GM19468 (cell line): Measurements from ENCODE around the gene NAP1L4.
A peak's percentile ranks its signal among the peaks of the same experiment; 100 is the strongest.
"Not testable (repeated sequence)": the region's sequence is repeated elsewhere in the genome, so short reads cannot be mapped to it uniquely, and the experiment has no call there.

Experiments used
- ATAC-seq: cut with Tn5 transposase; IDR thresholded peaks from one replicate; pipeline ENCODE4 v1.9.1; 2021; ENCODE audit warnings: mild to moderate bottlenecking, moderate library complexity, moderate number of reproducible peaks; ENCODE audit not compliant: unreplicated experiment; ENCODE audit errors: extremely low read depth

Gene NAP1L4

DNA sequence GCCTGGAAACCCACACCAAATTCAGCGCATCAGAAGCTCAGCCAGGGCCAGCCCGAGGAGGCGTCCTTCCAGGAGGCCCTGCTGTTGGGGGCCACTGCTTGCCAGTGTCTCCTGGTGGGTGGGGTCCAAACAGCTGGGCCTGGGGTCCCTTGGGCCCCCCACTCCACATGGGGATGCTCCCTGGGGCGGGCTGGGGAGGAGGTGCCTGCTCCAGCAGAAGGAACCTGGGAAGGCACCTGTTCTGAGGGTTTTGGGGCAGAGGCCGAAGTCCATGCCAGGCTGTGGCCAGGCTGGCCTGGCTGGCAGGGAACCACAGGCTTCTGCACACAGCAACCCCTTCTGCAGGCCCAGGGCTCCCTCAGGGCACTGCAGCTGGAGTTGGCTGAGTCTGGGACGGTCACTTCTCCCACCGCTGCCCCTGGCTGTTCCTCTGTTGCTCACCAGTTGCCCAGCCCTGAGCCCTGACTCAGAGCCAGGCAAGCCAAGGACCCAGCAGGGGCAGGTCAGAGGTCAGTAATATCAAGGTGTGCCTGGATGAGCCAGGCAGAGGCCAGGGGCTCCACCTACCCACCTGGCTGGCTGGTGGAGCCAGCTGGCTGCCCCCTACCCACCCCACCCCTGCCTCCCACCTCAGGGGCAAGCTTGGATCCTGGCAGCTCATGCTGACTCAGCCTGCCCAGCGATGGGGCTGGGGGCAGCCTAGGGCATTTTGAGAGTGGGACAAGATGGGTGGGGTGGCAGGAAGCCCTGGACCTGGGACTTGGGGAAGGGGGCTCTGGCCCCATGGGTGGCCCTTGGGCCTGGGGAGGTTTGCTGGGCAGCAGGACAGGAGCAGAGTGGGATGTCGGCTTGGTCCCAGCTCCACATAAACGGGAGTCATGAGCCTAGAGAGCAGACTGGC lies 51.0 kb downstream of the NAP1L4 start:
- no peak for ATAC-seq

DNA sequence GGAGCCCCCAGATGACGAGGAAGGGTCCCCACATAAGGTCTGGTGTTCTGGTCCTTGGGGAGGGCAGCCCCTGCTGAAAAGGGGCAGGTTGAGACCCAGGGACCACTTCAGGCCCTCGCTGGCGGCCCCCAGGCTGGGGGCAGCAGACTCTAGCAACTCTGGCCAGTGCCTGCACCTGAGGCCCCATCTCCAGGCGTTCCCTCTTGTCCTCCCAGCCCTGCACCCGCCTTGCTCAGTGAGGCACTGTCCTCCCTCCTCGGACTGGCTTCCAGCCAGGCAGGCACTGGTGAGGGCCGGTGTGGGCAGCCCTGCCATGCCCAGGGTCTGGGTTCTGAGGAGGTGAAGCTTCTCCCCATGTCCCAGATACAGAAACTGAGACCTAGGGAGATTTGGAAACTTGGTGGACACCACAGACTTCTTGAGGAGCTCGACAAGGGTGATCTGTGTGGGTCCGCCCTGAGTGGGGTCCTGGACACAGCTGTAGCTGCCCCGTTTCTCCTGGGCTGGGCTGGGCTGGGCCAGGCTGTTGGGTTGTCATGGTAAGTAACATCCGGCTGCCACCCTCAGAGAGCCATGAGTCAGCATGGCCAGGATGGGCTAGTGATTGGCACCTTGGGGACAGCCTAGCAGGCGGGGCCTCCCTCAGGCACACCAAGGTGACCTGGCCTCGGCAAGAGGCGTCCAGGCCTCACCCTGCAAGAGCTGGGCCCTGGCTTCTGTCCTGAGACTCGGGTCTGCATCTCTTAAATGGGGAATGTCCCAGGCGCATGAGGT lies 51.8 kb downstream of the NAP1L4 start:
- no peak for ATAC-seq

DNA sequence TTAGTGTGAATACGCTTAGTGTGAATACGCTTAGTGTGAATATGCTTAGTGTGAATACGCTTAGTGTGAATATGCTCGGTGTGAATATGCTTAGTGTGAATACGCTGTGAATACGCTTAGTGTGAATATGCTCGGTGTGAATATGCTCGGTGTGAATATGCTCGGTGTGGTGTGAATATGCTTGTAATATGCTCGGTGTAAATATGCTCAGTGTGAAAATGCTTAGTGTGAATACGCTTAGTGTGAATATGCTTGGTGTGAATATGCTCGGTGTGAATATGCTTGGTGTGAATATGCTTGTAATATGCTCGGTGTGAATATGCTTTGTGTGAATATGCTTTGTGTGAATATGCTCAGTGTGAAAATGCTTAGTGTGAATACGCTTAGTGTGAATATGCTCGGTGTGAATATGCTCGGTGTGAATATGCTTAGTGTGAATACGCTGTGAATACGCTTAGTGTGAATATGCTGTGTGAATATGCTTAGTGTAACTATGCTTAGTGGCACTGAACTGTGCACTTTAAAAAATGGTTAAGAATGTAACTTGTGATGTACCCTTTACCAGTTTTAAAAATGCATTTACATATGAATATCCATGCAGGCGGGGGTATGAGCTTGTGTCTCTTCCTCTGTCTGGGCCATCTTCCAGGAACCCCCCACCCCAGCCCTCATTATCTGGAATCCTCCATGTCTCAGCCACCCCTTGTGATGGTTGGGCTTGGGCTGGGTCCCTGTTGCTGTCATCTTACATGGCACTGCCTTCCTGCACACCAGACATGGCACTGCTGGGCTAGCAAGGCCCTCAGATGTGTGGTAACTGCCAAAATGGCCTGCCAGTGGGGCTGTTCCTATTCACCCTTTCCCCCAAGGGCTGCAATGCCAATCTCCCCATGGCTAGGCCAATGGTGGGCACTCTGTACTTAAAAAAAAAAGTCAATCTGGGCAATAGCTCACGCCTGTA lies 53.4 kb downstream of the NAP1L4 start:
- not testable (repeated sequence) for ATAC-seq

DNA sequence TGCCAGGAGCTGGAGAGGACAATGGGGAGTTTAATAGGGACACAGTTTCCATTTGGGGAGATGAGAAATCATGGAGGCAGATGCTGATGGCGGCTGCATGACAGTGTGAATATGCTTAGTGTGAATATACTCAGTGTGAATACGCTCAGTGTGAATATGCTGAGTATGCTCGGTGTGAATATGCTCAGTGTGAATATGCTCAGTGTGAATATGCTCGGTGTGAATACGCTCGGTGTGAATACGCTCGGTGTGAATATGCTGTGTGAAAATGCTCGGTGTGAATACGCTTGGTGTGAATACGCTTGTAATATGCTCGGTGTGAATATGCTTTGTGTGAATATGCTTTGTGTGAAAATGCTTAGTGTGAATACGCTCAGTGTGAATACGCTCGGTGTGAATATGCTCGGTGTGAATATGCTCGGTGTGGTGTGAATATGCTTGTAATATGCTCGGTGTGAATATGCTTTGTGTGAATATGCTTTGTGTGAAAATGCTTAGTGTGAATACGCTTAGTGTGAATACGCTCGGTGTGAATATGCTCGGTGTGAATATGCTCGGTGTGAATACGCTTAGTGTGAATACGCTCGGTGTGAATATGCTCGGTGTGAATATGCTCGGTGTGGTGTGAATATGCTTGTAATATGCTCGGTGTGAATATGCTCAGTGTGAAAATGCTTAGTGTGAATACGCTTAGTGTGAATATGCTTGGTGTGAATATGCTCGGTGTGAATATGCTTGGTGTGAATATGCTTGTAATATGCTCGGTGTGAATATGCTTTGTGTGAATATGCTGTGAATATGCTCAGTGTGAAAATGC lies 54.3 kb downstream of the NAP1L4 start:
- ATAC-seq, result not testable (repeated sequence)

DNA sequence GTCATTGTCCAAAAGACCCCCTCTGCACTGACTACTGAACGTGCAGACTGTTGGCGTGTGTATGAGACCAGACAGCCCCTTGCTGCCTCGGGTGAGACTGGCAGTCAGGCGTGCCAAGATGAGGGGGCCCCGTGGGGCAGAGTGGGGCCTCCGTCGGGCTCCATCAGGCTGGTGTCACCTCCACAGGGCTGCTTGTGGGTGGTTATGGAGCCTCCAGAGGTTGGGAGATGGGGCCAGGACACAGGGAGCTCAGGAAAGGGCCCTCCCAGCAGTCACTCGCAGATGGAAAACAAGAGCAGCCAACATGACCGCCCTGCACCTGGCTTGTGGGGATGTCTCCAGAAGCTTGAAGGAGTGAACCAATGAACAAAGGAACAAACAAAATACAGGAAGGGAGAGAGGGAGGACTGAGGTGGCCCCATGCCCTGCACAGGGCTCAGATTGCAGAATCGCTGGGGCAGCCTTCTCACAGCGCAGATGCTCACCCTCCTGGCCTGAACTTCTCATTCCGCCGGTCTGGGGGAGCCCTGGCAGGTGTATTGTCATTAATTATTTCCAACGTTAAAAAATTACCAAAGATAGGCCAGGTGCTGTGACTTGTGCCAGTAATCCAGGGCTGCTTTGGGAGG lies 57.4 kb downstream of the NAP1L4 start:
- no peak for ATAC-seq

DNA sequence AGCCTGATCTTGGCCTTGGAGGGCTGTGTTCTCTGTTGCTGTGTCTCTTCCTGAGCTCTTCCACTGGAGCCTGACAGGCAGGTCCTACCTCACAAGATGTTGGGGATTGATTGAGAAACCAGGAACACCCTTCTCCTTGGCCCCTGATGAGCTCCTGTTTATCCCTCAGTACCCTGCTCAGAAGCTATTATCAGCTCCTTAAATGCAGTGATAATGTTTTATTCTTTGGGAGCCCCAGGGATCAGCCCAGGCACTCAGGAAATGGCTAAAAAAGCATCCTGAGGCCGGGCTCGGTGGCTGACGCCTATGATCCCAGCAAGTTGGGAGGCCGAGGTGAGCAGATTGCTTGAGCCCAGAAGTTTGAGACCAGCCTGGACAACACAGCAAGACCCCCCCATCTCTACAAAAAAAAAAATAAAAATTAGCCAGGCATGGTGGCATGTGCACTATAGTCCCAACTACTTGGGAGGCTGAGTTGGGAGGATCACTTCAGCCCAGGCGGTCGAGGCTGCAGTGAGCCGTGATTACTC lies 58.0 kb downstream of the NAP1L4 start:
- no peak for ATAC-seq

DNA sequence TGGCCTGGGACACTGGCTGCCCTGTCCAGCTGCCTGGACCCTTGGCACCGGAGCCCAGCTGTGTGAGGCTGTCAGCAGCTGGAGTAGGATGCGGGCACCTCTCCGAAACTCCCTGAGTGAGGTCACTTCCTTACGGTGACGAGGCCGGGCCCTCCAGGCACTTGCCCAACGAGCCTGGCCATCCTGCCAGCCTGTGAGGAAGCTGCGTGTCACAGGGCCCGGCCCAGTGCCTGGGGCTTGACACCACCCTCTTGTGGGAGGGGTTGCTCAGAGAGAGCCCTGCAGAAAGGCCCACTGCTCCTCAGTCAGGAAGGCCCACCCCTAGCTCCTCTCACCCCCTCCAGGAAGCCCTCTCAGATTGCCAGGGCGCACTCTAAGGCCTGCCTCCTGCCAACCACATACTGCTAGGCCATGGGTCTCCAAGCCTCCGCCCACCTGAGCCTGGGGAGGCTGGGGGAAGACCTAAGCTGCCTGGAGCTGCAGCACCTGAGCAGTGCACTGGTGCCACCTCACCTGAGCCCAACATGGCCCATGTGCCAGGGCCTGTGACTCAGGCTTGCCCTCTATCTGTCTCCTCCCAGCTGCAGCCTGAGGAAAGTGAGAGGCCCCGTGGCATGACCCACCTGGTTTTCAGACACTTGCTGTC lies 58.6 kb downstream of the NAP1L4 start:
- peak; percentile 22 for ATAC-seq

DNA sequence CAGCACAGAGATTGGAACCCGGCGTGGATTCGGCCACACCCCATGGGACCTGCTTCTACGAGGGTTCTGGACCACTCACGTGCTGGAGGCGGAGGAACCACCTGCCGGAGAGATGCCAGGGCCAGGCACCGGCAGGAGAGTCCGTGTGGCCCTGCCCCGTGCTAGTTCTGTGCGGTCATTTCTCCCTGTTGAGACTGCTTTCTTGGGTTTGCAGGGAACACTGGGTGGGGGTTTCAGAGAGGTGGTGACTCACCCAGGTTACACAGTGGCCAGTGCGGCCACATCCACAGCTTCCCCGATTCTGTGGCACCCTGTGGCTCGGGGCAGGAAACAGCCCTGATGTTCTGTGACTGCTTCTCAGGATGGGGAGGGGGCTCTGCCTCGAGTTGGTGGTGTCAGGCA lies 59.3 kb downstream of the NAP1L4 start:
- no peak for ATAC-seq

DNA sequence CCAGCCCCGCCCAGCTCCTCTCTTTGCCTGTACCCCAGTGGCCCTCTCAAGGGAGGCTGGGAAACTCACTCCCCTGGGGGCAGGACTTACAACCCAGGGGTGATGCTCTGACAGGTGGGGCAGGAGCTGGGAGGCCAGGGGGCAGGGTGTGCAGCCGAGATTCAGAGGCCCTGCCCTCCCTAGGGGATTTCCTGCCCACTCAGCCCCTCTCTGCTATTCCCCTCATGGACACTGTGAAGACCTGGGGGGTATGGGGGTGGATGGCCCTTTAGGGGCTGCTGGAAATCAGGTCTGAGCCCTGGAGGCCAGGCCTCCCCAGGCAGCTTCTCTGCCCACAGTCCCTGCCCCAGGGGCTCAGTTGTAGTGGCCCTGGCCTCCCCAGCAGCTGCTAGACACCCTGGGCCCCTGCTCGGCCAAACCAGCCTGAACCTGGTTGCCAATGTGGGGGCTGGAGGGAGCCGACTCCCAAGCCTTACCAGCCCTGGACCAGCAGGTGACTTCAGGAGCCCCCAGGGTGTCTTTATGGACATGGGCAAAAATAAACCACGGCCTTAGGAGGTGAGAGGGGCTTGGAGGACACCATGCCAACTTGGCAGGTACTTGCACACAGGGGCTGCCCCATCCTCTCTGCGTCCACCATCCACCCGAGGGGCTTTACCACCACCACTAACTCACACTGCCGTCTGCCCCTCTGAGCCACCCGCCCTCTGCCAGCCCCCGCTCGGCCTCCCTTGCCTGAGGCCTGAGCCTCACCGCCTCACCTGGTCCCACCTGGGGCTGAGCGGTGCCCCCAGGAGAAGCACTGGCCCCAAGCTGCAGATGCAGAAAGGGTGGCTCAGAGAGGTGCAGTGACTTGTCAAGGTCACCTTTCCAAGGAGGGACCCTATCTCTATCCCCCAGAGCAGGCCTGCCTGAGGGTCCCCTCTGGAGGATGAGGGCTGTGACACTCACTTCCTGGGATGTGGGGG lies 60.1 kb downstream of the NAP1L4 start:
- no peak for ATAC-seq

DNA sequence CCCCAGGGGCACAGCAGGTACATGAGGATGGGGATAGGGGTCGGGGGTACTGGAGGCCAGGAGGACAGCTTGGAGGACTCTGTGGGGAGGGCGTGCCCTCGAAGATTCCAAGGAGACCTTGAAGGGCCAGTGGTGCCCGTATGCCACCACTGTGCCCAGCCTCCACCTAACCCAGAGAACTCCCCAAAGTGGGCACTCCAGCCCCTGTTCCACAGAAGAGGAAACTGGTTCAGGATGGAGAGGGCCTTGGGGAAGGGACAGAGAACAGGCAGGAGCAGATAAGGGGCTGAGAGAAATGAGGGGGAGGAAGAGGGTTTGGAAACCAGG lies 60.7 kb downstream of the NAP1L4 start:
- ATAC-seq, result no peak

DNA sequence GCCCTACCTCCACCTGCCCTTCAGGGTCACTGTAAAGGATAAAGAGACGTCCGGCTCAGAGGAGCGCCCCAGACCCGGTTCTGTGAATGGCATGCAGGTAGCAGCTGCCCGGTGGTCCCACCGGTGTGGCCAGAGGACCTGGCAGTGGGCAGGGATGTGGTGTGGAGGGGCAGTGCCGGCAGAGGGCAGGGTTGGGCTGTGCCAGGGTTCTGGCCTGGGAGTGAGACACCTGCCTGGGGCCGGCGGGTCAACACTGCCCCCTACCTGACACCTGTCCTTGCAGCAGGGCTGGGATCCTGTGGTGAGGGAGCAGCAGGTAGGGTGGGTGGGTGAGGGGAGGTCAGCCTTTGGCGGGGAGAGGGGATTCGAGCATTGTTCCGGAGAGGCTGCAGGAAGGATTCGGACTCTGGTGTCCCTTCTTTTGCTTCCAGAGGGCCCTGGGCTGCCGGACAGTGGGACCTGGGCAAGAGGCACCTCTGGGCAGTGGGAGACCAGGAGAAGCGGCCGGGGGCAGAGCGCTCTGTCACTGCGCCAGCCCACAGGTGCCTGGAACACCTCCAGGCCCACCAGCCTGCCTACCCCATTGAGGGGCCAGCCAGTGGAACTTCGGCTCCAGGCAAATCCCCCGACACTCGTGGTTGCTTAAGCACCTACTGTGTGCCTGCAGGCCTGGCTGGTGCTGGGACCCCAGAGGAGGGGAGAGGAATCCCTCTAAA lies 61.3 kb downstream of the NAP1L4 start:
- ATAC-seq, result peak; percentile 31

DNA sequence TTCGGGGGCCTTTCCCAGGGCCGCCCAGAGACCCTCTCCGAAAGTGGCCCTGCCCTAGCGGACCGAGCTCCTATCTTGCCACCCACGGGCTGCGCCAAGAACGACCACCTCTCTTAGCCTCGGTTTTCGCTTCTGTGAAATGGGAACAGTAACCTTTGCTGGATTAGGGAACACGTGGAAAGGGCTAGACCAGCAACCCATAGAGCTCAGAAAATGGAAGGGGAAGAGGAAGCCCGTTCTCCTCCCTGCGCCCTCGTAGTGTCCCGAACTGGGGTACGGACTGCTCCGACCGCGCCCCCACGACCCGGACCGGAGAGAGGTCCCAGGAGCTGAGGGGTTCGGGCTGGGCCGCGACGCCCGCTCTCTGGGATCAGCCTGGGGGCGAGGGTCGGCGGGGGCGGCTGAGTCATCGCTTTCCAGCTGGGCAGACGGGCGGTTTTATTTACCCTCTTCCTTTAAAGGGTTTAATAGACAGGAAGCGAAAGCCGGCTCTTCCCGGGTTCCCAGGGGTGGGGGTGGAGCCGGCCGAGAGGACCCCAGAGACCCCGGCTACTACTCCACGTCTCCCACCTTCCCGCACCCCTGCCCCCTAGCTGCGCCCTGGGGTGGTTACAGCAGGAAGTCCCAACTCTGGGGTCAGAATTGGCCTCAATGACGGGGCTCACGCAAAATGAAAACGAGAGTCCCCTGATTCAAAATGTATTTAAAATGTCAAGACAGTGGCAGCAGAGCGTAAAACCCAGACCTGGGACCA lies 62.0 kb downstream of the NAP1L4 start:
- peak; percentile 13 for ATAC-seq

DNA sequence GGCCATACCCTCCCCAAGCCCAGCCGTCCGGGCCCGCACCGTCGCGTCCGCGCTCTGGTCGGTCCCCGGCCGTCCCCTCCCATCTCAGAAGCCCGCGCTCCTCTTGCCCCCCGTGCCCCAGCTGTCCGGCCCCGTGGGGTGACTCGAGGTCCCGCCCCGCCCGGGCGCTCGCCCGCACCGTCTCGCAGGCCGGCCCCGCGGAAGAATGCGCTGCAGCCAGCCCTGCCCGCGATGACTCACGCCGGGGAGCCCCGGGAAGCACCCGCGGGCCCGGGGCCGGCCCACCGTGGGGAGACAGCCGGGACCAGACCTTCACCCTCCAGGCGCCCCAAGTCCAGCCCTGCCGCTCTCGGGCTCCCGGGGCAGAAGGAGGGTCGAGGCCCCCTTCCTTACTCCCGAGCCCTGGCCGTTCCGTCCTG lies 62.6 kb downstream of the NAP1L4 start:
- no peak for ATAC-seq

DNA sequence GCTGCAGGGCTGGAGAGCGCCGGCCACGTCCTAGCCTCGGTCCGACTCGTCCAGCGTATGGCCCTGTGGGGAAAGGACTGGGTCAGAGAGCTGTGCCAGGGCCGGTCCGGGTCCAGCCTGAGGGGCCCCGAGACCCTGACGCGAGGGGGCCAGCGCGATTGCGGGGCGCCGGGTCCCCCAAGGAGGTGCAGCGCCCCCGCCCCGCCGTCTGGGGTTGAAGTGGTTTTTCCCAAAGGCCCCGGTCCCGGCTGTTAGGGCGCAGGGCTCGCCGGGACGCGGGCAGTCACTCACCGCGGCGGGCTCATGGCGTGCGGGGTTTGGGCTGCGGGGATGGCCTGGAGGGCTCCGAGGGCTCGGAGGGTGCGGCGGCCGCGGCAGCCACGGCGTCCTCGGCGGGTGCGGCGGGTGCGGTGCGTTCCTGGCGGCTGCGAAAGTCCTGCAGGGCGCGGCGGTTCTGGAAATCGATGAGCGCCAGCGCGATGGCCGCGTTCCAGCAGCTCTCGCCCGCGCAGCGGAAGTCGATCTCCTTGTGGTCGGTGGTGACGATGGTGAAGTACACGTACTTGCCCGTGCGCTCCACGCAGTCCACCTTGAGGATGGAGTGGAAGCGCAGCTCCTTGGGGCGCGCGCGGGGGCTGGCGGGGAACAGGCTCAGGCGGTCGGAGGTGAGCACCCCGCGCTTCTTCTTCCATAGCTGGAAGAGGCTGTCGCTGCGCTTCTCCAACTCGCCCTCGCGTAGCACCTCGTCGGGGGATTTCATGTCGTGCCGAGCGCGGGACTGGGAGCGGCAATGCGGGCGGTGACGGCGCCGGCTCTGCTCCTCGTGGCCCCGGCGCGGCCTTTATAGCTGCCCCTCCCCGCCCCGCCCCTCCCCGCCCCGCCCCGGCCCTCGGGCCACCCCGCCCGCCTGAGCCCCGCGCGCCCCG lies 63.3 kb downstream of the NAP1L4 start, which contains the start of gene PHLDA2:
Gene PHLDA2 (minus strand): TSS at position 816 of the 926 bp plus-strand sequence. CDS start 56 bp downstream, at position 760.
- no peak for ATAC-seq
